Gastroesophageal sphincter (tissue), 4 donors: ENCODE measurements around the gene CHST12. TPM values are rescaled to one million over a fixed set of nuclear protein-coding genes. Genes with fewer than 3 reads are reported as not detected.

Experiments
- ATAC-seq: fragments of 150-250 bp; one replicate; pipeline ENCODE4 v1.9.1; 2016; ENCODE audit warnings: mild to moderate bottlenecking, moderate library complexity
- H3K27ac ChIP-seq, 4 donors: fragments of 200-600 bp; sonication (generic) in 3 of 4; 1 replicate in 3 of 4; 2 replicates in 1 of 4; pipeline ENCODE4 v1.5.1; 2016 to 2019
- H3K27me3 ChIP-seq: fragments of 200-600 bp; sonication (generic); one replicate; pipeline ENCODE4 v1.5.1; 2019
- H3K36me3 ChIP-seq, 2 donors: fragments of 200-600 bp; sonication (generic); one replicate each; pipeline ENCODE4 v1.5.1; 2019; ENCODE audit warnings: control low read depth in 1 of 2
- H3K4me1 ChIP-seq, 3 donors: fragments of 200-600 bp; sonication (generic); 1 replicate in 2 of 3; 2 replicates in 1 of 3; pipeline ENCODE4 v1.5.1; 2016 to 2019; ENCODE audit warnings: control low read depth in 2 of 3
- H3K4me3 ChIP-seq, 2 donors: fragments of 200-600 bp; sonication (generic); one replicate each; pipeline ENCODE4 v1.5.1; 2019; ENCODE audit warnings: mild to moderate bottlenecking in 1 of 2, moderate library complexity in 1 of 2
- H3K9me3 ChIP-seq, 3 donors: fragments of 200-600 bp; sonication (generic); one replicate each; pipeline ENCODE4 v1.5.1; 2017 to 2019; ENCODE audit warnings: control low read depth in 2 of 3
- EP300 ChIP-seq: sonication (generic); formaldehyde crosslinking; IDR thresholded peaks from one replicate; pipeline ENCODE4 v1.6.1; 2017; ENCODE audit warnings: antibody characterized with exemption, mild to moderate bottlenecking
- POLR2A ChIP-seq, 2 donors: fragments of 450-650 bp; IDR thresholded peaks; one replicate each; pipeline ENCODE4 v1.6.1; 2017; ENCODE audit warnings: antibody characterized with exemption in 2 of 2, mild to moderate bottlenecking in 2 of 2, moderate library complexity in 1 of 2
- POLR2AphosphoS5 ChIP-seq: sonication (generic); formaldehyde crosslinking; IDR thresholded peaks from one replicate; pipeline ENCODE4 v1.6.1; 2017; ENCODE audit warnings: antibody characterized with exemption
- WGBS, 2 donors: methylation state at CpG; one replicate each; pipeline ENCODE4 v1.1.5; 2018; ENCODE audit warnings: low coverage in 1 of 2; 5-methylcytosine and 5-hydroxymethylcytosine counted together
- total RNA-seq, 4 donors: library from RNA; depleted of rRNA; stranded (reverse); fragments of >200 nt; gene quantifications; one replicate each; pipeline ENCODE4 v1.1.0, GENCODE V29; 2016
- TF ChIP-seq, protein P1 (sequence below), 4 experiments: fragments of 200-600 bp in 2 of 4; fragments of 450-650 bp in 2 of 4; sonication (generic) in 1 of 4; IDR thresholded peaks; one replicate each; pipeline ENCODE4 v1.5.1; 2017 to 2019; ENCODE audit warnings: antibody characterized with exemption in 4 of 4, mild to moderate bottlenecking in 2 of 4, moderate library complexity in 2 of 4

CHST12 gene
- total RNA-seq, 4 donors from 2014 or later, result 8.3 to 18.3 (median 13.4) TPM

DNA sequence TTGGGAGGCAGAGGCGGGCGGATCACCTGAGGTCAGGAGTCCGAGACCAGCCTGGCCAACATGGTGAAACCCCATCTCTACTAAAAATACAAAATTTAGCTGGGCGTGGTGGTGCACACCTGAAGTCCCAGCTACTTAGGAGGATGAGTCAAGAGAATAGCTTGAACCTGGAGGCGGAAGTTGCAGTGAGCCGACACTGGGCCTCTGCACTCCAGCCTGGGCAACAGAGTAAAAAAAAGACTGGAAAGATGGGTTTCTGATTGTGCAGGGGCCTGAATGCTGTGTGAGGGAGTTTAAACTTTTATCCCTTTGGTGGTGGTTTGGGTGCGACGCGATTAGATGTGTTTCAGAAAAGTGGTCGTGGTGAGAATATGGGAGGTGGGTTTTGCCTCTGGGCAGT, 1.8 kb downstream of the CHST12 start:
- Histone ChIP-seq H3K27me3 (no peaks in the 10 kb centered on the region), H3K36me3 (no peaks in the 10 kb centered on the region), H3K4me3 (no peak overlapping the region), H3K4me1 (peaks cover 0 to 81% (median 21%) of the 10 kb centered on the region in 3 donors), H3K9me3 (no peaks in the 10 kb centered on the region), H3K27ac (no peak overlapping the region)
- no peak for ATAC-seq
- TF ChIP-seq, protein P1, sequence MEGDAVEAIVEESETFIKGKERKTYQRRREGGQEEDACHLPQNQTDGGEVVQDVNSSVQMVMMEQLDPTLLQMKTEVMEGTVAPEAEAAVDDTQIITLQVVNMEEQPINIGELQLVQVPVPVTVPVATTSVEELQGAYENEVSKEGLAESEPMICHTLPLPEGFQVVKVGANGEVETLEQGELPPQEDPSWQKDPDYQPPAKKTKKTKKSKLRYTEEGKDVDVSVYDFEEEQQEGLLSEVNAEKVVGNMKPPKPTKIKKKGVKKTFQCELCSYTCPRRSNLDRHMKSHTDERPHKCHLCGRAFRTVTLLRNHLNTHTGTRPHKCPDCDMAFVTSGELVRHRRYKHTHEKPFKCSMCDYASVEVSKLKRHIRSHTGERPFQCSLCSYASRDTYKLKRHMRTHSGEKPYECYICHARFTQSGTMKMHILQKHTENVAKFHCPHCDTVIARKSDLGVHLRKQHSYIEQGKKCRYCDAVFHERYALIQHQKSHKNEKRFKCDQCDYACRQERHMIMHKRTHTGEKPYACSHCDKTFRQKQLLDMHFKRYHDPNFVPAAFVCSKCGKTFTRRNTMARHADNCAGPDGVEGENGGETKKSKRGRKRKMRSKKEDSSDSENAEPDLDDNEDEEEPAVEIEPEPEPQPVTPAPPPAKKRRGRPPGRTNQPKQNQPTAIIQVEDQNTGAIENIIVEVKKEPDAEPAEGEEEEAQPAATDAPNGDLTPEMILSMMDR (IDR thresholded peaks at IDR 0.05), result no peak
- WGBS, 2 donors, result 87 to 100% methylated on average over 7 to 10 of the region's 10 CpGs

DNA sequence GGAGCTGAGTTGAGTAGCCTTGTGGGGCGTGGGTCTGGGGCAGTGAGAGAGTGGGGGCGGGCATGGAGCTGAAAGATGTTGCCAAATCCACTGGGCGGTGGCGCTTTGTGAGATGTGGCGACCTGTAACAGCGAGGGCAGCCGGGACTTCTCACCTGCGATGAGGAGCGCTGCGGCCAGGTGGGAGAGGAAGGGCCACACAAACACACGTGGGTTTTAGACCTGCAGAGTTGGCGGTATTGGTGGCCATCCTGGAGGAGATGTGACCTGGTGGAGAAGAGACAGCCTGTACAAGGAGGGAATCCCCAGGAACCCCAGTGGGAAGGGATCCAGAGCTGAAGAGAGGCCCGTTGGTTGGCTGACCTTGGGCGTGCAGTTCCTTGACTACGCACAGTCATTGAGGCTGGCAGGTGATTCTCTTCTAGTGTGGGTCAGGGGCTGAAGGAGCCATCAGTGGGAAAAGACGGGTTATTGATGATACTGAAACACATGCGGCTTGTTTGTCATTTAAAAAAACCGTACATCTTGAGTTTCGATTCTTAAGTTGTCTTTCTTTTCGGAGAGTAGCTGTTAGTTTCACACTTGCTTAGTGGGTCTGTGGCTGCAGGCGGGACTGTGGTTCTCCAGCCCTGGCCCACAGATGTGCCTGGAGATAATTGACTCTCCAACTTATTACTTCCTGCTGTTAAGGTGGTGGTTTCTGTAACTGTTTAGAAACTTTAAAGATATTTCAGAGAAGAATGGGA, 2.4 kb downstream of the CHST12 start:
- ATAC-seq, result no peak
- no peaks in the 10 kb centered on the region for H3K36me3 ChIP-seq
- H3K27me3 ChIP-seq, result no peaks in the 10 kb centered on the region
- no peak overlapping the region for H3K4me3 ChIP-seq
- peaks cover 0 to 81% (median 21%) of the 10 kb centered on the region in 3 donors for H3K4me1 ChIP-seq
- no peak for TF ChIP-seq POLR2A (IDR thresholded peaks at IDR 0.05)
- TF ChIP-seq, protein P1 (IDR thresholded peaks at IDR 0.05), result no peak
- no peak for TF ChIP-seq EP300
- TF ChIP-seq POLR2AphosphoS5, result no peak
- 71 to 83% methylated on average over 14 to 17 of the region's 21 CpGs for WGBS, 2 donors
- H3K27ac ChIP-seq, result no peak overlapping the region
- H3K9me3 ChIP-seq, result no peaks in the 10 kb centered on the region

DNA sequence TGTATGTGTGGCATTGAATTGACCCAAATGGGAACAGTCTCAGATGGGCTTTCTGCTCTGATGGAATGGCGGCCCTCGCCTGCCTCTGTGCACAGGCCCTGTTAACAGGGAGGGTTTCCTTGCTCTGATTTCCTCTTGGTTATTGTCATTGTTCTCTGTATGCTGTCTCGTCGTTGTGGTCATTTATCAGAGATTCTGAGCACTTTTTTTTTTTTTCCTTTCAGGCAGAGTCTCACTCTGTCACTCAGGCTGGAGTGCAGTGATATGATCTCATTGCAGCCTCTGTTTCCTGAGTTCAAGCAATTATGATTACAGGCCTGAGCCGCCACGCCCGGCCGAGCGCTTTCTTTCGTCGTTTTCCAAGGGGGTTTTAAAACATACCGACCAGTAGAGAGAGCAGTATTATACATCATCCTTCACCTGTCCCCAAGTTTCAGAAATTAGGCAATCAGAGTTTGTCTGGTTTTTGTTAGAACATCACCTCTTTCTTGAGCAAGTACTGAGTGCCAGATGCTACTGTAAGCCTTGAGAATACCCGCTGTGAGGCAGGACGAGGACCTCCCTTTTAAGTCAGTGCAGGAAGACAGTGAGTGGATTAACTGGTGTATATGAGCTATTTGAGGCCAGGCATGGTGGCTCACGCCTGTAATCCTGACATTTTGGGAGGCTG, 6.5 kb downstream of the CHST12 start:
- TF ChIP-seq POLR2AphosphoS5 (no peak), EP300 (no peak), POLR2A (IDR thresholded peaks at IDR 0.05) (no peak)
- TF ChIP-seq, protein P1 (IDR thresholded peaks at IDR 0.05), result no peak
- Histone ChIP-seq H3K27ac (peak overlapping the region in 3 of 4 donors; percentile 36 to 43 (median 38)), H3K4me3 (no peak overlapping the region), H3K27me3 (no peaks in the 10 kb centered on the region), H3K4me1 (peaks cover 7 to 84% (median 19%) of the 10 kb centered on the region in 3 donors), H3K36me3 (no peaks in the 10 kb centered on the region), H3K9me3 (no peaks in the 10 kb centered on the region)
- peak; percentile 20 for ATAC-seq
- 70 to 77% methylated on average over 7 to 13 of the region's 15 CpGs for WGBS, 2 donors

DNA sequence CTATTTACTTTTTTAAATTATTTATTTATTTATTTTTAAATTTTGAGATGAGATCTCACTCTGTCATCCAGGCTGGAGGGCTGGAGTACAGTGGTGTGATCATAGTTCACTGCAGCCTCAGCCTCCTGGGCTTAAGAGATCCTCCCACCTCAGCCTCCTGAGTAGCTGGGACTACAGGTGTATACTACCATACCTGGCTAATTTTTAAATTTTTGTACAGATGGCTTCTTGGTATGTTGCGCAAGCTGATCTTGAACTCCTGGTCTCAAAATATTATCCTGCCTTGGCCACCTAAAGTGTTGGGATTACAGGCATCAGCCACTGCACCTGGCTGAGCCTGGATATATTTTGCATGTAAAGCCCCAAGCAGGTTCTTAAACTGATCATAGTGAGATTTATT, 7.6 kb downstream of the CHST12 start:
- Histone ChIP-seq H3K9me3 (no peaks in the 10 kb centered on the region), H3K4me3 (no peak overlapping the region), H3K36me3 (no peaks in the 10 kb centered on the region), H3K27ac (peak overlapping the region in 1 of 4 donors; percentile 49), H3K27me3 (no peaks in the 10 kb centered on the region), H3K4me1 (peaks cover 7 to 73% (median 12%) of the 10 kb centered on the region in 3 donors)
- WGBS, 2 donors, result 100% methylated on average over 1 of the region's 1 CpG; no CpG with 5 or more reads in 1 of the 2 donors
- ATAC-seq, result no peak
- no peak for TF ChIP-seq POLR2AphosphoS5
- TF ChIP-seq, protein P1 (IDR thresholded peaks at IDR 0.05), result no peak
- no peak for TF ChIP-seq POLR2A (IDR thresholded peaks at IDR 0.05)
